ENCODE data around the gene ABHD14A.
A peak's percentile ranks its signal among the peaks of the same experiment; 100 is the strongest.
"Not testable (repeated sequence)": the region's sequence is repeated elsewhere in the genome, so short reads cannot be mapped to it uniquely, and the experiment has no call there.

ABHD14A gene

GRCh38 chr3:51975852-51976549, 1.1 kb downstream of the ABHD14A start:
- peak; percentile 19 for DNase-seq

GRCh38 chr3:51977446-51978142, 2.7 kb downstream of the ABHD14A start:
- no peak for DNase-seq

DNA sequence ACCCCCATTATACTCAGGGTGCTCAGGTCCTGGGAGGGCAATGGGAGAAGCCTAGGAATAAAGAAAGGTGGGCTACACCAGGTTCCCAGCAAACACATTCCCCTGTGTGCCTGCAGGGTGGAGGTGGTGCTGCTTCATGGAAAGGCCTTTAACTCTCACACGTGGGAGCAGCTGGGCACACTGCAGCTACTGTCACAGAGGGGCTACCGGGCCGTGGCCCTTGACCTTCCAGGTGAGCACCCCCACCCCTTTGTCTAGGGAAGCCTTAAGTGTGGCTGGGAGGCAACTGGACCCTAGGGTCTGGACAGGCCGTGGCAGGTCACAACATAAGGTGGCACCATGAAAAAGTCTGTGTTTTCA, 3.3 kb downstream of the ABHD14A start:
- DNase-seq = no peak

DNA sequence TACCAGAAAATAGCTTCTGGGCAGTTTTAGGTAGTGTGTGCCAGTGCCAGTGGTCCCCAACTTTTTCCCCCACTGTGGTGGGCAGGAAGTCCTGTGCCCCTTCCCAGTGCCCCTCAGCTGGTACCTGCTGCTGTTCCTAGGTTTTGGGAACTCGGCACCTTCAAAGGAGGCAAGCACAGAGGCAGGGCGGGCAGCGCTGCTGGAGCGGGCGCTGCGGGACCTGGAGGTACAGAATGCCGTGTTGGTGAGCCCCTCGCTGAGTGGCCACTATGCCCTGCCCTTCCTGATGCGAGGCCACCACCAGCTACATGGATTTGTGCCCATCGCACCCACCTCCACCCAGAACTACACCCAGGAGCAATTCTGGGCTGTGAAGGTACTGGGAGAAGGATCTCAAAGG, 5.4 kb downstream of the ABHD14A start:
- no peak for DNase-seq

DNA sequence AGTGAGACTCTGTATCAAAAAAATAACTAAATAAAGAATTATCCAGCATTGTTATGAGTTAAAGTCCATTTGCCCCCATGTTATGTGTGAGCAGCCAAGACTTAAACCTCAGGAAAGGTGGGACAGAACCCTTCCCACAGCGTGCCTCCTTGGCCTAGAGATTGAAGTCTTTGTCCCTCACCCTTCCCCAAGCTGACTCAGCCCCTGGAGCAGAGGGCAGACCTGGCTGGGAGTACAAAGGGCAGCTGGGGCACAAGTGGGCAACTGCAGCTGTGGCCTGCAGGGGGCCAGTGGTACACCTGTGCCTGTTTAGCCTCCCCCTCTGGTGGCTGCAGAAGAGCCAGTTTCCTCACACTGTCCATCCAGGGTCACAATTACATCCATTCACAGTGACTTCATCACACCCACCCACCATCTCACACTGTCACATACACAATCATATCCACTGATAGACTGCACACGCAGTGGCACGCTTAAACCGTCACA, 7.5 kb downstream of the ABHD14A start:
- DNase-seq = no peak

DNA sequence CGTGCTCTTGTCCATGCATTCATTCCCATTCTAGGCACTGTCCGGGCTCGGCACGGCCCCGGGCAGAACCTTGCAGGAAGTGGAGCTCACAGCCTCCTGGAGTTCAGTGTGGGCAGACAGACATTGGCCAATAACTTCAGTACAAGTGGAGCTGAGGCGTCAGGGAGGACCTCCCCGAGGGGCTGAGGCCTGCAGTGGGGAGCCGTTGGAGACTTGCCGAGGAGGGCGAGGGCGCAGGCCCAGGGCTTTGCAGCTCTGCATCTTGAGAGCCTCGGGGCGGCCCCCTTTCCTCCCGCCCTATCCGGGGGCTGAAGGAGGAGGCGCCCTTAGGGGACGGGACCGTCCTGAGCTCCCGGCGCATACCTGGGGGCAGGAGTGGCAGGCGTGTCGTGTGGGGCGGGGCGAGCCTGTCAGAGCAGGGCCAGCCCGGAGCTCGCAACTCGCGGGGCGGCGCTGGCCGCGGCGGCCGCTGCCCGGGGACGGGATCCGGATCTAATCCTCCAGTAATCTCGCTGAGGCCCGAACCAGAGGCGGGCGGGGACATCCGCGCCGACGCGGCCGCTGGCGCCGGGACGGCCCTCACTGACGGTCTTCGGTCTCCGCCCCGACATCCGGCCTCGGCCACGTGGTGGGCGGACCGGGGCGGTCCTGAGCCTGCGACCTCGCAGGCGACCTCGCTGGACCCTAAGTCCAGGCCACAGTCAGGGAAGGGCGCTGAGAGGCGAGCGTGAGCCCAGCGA, 8.1 kb downstream of the ABHD14A start, which contains the start of gene ACY1:
Gene ACY1 (plus strand): TSS at position 698 of the 740 bp plus-strand sequence. CDS start 530 bp downstream, outside the sequence.
- DNase-seq = peak; percentile 69

DNA sequence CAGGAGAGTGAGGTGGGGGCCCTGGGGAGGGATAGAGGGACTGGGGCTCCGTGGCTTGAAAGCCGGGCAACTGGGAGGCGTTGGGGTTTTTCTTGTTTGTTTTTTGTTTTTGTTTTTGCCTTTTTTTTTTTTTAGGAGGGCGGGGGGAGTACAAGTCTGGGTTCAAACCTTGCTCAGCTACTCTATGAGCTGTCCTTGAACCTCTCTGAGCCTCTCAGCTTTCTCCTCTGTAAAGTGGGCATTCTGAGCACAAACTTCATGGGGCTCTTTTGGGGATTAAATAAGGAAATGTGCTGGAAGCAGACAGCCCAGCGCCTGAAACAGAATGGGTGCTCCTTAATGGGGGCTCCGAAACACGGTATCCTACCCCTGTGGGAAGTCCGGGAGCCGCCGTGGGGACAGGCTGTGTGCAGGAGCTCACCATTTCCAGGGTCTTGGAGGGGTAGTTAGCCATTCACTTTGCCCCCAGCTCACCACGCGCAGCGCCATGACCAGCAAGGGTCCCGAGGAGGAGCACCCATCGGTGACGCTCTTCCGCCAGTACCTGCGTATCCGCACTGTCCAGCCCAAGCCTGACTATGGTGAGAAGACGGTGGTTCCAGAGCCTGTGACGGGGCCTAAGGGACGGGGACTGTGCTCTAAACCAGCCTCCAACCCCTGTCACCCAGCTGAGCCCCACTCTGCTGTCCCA, 8.9 kb downstream of the ABHD14A start:
- no peak for DNase-seq

GRCh38 chr3:51984269-51984647, 9.4 kb downstream of the ABHD14A start:
- no peak for DNase-seq

DNA sequence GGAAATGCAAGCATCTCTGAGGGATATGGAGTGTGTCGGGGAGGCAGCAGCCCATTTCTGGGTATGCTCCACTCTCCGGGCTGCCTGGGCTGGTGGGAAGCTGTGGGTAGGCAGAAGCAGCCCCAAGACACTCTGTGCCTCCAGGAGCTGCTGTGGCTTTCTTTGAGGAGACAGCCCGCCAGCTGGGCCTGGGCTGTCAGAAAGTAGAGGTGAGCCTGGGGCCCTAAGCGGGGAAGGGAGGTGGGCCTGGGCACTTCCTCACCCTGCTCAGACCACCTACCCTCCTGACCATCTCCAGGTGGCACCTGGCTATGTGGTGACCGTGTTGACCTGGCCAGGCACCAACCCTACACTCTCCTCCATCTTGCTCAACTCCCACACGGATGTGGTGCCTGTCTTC, 10.2 kb downstream of the ABHD14A start:
- no peak for DNase-seq

GRCh38 chr3:51986010-51986947, 11.4 kb downstream of the ABHD14A start:
- no peak for DNase-seq

DNA sequence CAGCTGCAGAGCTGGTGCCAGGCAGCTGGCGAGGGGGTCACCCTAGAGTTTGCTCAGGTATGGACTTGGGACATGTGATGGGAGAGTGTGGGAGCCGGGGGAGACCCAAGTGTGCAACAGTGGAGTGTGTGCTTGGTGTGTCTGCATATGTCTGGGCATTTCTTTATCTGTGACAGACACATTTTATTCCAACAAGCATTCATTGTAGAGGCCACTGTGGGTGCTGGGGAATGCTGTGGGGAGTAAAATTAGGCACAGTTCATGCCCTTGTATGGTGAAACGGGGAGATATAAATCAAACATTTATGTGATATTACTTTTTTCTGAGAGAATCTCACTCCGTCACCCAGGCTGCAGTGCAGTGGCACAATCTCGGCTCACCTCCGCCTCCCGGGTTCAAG, 12.7 kb downstream of the ABHD14A start:
- DNase-seq = no peak

GRCh38 chr3:51988286-51989146, 13.7 kb downstream of the ABHD14A start:
- no peak for DNase-seq

- not testable (repeated sequence) for DNase-seq
These were observed 15.7 kb downstream of the ABHD14A start for GRCh38 chr3:51990501-51990971.

DNA sequence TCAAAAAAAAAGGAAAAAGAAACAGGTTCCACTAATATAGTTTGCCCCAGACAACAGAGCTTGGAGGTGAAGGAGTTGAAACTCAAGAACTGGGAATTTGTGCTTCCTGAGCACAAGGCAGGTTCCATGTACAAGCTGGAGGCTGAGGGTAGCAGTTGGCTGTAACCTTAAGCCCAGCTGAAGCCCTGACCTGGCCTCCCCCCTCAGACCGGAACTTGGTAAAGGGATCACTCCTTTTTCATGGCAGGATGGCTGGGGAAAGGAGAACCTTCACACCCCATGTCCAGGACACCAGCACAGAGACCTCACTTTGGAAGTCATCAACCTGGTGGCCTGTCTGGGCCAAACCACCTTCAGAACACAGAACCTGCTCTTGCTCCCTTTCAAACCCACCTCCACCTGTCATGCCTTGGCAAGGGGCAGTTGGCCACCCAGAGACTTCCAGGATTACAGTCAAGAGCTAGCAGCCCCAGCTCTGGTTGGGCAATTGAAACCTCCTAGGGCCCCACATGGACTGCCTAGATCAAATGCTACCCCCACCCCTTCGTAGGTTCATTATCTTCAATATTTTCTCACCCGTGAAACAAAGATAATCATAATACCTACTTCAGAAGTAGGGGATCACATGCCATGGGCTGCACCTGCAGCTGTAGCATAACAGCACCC, 17.3 kb downstream of the ABHD14A start:
- DNase-seq = no peak

DNA sequence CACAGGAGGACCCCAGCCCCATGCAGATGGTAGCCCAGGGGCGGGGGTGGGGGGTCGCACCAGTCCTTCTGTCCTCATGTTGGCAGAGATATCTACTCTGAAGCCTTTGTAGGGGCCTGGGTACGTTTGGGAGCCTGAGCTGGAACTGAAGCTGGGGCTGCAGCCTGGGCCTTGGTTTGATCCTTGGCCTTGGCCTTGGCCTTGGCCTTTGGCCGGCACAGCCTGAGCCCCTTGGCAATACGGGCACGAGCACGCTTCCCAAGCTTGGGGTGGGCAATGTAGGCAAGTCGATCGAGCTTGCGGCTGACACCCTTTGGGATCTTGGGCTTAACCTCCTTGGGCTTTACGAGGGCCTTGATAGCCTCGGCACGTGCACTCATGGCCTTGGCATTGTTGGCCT, 18.8 kb downstream of the ABHD14A start:
- not testable (repeated sequence) for DNase-seq

GRCh38 chr3:51994530-51994929, 19.7 kb downstream of the ABHD14A start:
- DNase-seq = no peak

GRCh38 chr3:51995346-51996163, 20.7 kb downstream of the ABHD14A start, which contains the start of gene RPL29:
TSS of gene RPL29 (minus strand) at chr3:51995895. CDS start at chr3:51995461, 434 bp downstream.
- peak; percentile 86 for DNase-seq

DNA sequence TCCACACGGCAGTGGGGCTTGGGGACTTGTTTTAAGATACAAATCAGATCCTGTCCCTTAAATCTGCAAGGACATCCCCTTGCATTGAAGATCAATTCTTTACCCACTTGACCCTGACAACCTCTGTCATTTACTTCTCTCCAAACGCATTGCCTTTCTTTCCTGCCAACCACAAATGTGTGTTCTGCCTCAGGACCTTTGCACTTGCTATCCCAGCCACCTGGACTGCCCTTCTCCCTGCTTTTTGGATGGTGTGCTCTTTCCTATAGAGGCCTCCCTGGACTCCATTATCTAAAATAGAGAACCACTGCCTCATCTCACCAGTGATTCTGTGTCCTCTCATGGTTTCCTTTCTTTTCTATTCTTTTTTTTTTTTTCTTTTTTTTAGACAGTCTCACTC, 22.3 kb downstream of the ABHD14A start:
- no peak for DNase-seq
